HG03045 (cell line): ENCODE measurements around the gene MRI1.
"Not testable (repeated sequence)": the region's sequence is repeated elsewhere in the genome, so short reads cannot be mapped to it uniquely, and the experiment has no call there.

Experiments used
- ATAC-seq: cut with Tn5 transposase; IDR thresholded peaks from one replicate; pipeline ENCODE4 v1.9.1; 2021; ENCODE audit warnings: mild to moderate bottlenecking, moderate library complexity; ENCODE audit not compliant: unreplicated experiment

The MRI1 gene

DNA sequence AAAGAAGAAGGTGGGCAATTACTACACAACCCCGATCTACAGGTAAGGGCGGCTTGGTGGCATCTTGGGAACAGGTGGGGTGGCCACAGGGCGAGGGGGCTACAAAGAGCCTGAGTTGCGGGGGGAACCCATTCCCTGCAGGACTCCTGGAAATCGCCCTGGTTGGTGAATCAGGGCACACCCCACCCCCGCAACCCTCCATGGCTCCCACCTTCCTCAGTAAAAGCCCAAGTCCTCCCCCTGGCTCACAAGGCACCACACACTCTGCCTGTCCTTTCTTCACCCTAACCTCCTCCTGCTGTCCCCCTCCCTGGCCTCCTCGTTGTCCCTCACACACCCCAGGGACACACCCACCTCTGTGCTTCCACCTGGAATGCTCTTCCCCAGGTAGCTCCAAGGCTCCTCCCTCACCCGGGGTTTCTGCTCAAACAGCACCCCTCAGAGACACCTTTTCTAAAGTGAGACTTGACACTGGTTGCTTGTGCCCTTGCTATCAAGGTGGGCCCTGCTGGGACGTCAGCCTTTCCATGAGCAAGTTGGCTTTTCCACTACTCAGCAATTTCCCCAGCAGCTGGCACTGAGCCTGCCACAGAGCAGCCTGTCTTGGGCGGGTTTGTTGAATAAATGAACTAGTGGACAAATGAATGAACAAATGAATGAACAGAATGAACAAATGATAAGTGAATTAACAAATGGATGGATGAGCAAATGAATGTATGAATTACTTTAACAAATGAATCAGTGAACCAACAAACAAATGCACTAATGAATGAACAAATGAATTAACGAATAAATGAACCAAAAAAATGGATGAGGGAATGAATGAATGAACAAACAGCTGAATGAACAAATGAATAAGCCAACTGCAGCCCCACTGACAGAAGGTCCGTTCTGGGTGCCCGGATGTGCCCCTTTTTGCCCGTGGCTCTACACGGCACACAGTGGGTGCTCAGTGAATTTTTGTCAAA, 6.2 kb upstream of the MRI1 start:
- no peak for ATAC-seq

DNA sequence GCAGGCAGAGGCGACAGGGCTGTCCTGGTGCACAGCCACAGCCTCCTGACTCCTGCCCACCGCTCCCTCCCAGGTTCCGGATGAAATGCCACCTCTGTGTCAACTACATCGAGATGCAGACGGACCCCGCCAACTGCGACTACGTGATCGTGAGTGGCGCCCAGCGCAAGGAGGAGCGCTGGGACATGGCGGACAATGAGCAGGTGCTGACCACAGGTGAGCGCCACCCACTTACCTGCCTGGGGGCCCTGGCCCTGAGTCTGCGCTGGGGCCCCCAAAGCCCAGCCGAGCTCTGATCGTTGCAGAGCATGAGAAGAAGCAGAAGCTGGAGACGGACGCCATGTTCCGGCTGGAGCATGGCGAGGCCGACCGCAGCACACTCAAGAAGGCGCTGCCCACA, 5.5 kb upstream of the MRI1 start:
- no peak for ATAC-seq

DNA sequence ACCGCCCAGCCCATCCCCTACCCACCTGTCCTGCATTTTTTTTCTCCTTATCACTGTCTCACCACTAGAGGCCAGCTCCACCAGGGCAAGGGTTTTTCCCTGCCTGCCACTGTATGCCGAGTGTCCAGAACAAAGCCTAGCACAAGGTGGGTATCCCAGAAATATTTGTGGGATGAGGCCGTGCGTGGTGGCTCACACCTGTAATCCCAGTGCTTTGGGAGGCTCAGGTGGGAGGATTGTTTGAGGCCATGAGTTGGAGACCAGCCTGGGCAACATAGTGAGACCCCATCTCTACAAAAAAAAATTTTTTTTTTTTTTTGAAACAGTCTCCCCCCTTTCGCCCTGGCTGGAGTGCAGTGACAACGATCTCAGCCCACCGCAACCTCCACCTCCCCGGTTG, 2.9 kb upstream of the MRI1 start:
- ATAC-seq = no peak

- ATAC-seq = no peak
Observed at GRCh38 chr19:13762635-13763235, 1.6 kb upstream of the MRI1 start.

GRCh38 chr19:13763265-13763664, 1.1 kb upstream of the MRI1 start:
- no peak for ATAC-seq

DNA sequence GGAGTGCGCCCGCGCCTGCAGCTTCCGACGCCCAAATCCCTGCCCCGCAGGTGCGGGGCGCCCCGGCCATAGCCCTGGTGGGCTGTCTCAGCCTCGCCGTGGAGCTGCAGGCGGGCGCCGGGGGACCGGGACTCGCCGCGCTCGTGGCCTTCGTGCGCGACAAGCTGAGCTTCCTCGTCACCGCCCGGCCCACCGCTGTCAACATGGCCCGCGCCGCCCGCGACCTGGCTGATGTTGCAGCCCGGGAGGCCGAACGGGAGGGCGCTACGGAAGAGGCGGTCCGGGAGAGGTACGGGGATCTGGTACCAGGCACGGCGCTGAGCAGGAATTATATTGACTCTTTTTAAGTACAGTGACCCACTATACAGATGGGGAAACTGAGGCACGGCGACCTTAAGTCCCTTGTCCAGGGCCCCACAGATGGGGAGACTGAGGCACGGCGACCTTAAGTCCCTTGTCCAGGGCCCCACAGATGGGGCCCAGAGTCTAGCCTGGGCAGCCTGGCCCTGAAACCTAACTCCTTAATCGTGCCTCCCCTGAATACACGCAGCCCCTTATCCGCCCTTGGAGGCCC, 586 bp downstream of the MRI1 start:
- ATAC-seq = no peak

GRCh38 chr19:13765395-13766094, 1.2 kb downstream of the MRI1 start:
- no peak for ATAC-seq

GRCh38 chr19:13766095-13766481, 1.8 kb downstream of the MRI1 start:
- ATAC-seq = no peak

DNA sequence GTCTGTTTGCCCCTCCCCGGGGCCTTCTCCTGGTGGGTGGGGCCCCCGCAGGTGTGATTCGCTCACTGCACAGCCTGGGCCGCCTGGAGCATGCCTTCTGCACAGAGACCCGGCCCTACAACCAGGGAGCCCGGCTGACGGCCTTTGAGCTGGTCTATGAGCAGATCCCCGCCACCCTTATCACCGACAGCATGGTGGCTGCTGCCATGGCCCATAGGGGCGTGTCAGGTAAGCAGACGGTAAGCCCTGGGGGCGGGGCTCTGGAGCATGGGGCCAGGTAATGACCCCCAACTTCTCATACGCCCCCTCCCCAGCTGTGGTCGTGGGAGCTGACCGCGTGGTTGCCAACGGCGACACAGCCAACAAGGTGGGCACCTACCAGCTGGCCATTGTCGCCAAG, 4.2 kb downstream of the MRI1 start:
- no peak for ATAC-seq

DNA sequence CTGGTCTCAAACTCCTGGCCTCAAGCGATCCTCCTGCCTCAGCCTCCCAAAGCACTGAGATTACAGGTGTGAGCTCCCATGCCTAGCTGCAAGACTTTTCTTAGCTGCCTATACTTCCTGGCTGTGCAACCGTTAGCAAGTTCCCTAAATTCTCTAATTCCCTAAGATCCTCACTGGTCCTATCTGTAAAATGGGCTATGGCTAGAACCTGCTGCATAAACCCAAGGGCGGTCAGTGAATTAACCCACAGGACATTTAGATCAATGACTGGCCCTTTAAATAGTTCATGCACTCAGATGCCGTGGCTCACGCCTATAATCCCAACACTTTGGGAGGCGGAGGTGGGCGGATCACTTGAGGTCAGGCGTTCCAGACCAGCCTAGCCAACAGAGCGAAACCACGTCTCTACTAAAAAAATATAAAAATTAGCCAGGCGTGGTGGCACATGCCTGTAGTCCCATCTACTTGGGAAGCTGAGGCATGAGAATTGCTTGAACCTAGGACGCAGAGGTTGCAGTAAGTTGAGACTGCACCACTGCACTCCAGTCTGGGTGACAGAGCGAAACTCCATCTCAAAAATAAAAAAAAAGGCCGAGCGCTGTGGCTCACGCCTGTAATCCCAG, 5.8 kb downstream of the MRI1 start:
- no peak for ATAC-seq

GRCh38 chr19:13774217-13775191, 10.2 kb downstream of the MRI1 start, which contains the start of gene C19orf53:
C19orf53 (plus strand) TSS chr19:13774456; CDS start chr19:13774478, 22 bp downstream.
- peak; percentile 91 for ATAC-seq

DNA sequence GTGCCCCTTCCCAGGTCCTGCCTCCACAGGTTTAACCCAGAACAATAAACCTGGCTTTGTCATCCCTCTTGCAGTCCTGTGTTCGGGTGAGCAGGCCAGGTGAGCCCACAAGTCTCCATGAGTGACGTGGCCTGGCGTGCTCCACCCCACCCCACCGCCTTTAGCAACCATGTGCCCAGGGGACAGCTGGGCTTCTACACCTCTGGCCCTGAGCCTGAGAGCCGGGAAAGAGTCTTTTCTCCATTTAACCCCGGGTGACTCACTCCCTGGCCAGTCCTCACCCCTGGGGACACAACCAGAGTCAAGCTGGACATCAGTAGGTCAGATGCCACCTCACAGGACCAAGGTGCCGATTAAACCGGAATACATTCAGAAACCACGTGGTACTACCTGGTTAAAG, 14.1 kb downstream of the MRI1 start:
- ATAC-seq = no peak

DNA sequence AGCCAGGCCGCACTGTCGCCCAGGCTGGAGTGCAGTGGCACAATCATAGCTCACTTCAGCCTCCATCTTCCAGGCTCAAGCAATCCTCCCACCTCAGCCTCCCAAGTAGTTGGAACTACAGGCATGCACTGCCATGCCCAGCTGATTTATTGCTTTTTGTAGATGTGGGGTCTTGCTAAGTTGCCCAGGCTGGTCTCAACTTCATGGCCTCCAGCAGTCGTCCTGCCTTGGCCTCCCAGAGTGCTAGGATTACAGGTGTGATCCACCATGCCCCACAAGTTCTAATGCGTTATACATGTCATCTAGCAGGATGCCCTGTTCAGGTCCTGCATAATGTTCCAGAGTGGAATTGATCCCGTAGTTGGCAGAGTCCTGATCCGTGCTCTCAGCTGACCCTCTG, 14.5 kb downstream of the MRI1 start:
- ATAC-seq = no peak

DNA sequence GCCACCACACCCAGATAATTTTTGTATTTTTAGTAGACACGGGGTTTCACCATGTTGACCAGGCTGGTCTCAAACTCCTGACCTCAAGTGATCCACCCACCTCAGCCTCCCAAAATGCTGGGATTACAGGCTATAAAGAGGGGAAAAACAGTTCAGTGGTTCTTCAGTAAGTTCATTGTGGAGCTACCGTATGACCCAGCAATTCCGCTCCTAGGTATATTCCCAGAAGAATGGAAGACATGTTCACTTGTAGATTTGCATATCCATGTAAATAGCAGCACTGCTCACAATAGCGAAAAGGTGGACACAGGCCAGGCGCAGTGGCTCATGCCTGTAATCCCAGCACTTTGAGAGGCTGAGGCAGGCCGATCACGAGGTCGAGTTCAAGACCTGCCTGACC, 15.5 kb downstream of the MRI1 start:
- not testable (repeated sequence) for ATAC-seq

DNA sequence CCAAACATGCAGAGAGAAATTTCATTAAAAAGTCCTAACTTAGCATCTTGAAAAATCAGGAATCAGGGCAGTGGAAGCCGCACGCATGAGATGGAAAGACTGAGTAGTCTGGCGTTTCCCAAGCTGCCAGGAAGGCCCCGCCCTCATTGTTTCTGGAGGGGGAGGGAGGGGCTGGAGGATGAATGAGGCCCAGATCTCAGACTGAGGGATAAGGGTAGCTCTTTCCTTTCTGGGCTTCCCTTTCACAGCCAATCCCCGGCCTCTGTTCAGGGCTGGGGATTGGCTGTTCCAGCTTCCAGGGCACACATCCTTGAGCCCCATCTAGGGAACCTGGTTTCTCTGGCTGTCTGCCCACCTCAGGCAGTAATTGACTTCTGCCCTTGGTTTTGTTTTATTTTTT, 17.2 kb downstream of the MRI1 start:
- no peak for ATAC-seq

DNA sequence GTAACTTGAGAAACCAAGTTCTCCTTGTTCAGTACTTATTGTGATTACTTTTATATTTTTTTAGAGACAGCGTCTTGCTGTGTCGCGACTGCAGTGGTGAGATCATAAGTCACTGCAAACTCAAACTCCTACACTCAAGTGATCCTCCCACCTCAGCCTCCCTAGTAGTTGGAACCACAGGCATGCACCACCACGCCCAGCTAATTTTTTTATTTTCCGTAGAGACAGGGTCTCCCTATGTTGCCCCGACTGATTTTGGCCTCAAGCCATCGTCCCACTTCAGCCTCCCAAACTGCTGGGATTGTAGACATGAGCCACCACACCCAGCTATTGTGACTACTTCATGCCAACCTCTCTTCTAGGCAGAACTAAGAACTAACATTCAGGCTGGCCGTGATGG, 18.2 kb downstream of the MRI1 start:
- no peak for ATAC-seq

GRCh38 chr19:13783565-13784500, 19.5 kb downstream of the MRI1 start:
- ATAC-seq = no peak

GRCh38 chr19:13784731-13785452, 20.6 kb downstream of the MRI1 start:
- no peak for ATAC-seq
